ENCODE measurements around the gene FSTL1. TPM values are rescaled to one million over a fixed set of nuclear protein-coding genes. Genes with fewer than 3 reads are reported as not detected.
A peak's percentile ranks its signal among the peaks of the same experiment; 100 is the strongest.

FSTL1 gene
- total RNA-seq, 4 donors from 2014 or later, result 409 to 701 (median 677) TPM

DNA sequence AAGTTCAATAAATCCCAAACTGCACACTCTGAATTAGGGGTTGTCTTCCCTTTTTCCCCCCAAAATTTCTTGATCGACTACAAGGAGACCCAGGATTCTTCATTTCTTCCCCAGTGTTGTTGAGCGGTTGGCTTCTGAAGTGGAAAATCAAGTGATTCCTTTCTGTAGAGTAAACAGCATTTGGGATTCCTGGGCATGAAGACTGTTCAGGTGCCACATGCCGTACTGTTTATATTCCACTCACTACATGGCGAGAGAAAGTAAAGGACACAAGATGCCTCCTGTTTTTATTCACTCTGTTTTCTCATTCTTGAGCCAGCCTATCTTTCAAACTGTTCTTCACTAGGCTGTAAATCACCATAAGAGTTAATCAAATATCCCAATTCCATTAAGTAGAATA is 12.6 kb downstream of the FSTL1 start:
- H3K36me3 ChIP-seq, result peaks cover 0 to 40% (median 14%) of the 10 kb centered on the region in 4 donors
- H3K9me3 ChIP-seq, result no peaks in the 10 kb centered on the region
- H3K4me3 ChIP-seq, result peak overlapping the region in 1 of 4 donors; percentile 8
- TF ChIP-seq EP300 (IDR thresholded peaks at IDR 0.05) (no peak), POLR2AphosphoS5 (IDR thresholded peaks at IDR 0.05) (no peak), POLR2A (IDR thresholded peaks at IDR 0.05; ENCODE audit: low read depth) (no peak)
- WGBS, result 59% methylated on average over 4 of the region's 4 CpGs
- peak overlapping the region; percentile 72 to 82 (median 75) for H3K27ac ChIP-seq (replicated peaks in 1 of 4)
- DNase-seq (ENCODE audit: extremely low spot score), result no peak
- H3K4me1 ChIP-seq, result peaks cover 83 to 100% (median 98%) of the 10 kb centered on the region in 4 donors
- H3K27me3 ChIP-seq, result no peaks in the 10 kb centered on the region
- intact Hi-C loops (cut with DNase I), result no loop called here

DNA sequence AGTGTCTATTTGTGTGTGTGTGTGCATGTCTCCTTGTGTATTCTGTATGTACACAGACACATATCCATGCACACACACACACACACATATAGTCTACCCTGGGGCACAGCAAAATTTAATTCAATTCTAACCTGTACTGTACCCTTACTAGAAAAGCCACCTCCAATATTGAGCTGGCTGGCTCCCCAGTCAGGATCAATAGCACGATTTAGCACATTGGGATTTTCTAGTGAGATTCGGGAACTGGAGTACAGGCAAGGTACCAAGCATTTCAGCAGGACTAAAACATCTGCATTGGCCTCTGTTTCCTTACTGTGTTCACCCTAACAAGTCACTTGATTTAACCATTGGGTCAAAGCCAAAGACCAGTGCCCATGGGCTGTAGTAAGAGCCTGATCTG is 13.2 kb downstream of the FSTL1 start:
- DNase-seq (ENCODE audit: extremely low spot score), result no peak
- intact Hi-C loops (cut with DNase I), result no loop called here
- Histone ChIP-seq H3K27ac (replicated peaks in 1 of 4) (peak overlapping the region; percentile 72 to 86 (median 78)), H3K9me3 (no peaks in the 10 kb centered on the region), H3K36me3 (peaks cover 0 to 40% (median 14%) of the 10 kb centered on the region in 4 donors), H3K4me1 (peaks cover 89 to 100% (median 99%) of the 10 kb centered on the region in 4 donors), H3K27me3 (no peaks in the 10 kb centered on the region), H3K4me3 (no peak overlapping the region)
- no peak for TF ChIP-seq POLR2A (IDR thresholded peaks at IDR 0.05; ENCODE audit: low read depth)
- TF ChIP-seq POLR2AphosphoS5 (IDR thresholded peaks at IDR 0.05), result no peak
- TF ChIP-seq, protein P1, sequence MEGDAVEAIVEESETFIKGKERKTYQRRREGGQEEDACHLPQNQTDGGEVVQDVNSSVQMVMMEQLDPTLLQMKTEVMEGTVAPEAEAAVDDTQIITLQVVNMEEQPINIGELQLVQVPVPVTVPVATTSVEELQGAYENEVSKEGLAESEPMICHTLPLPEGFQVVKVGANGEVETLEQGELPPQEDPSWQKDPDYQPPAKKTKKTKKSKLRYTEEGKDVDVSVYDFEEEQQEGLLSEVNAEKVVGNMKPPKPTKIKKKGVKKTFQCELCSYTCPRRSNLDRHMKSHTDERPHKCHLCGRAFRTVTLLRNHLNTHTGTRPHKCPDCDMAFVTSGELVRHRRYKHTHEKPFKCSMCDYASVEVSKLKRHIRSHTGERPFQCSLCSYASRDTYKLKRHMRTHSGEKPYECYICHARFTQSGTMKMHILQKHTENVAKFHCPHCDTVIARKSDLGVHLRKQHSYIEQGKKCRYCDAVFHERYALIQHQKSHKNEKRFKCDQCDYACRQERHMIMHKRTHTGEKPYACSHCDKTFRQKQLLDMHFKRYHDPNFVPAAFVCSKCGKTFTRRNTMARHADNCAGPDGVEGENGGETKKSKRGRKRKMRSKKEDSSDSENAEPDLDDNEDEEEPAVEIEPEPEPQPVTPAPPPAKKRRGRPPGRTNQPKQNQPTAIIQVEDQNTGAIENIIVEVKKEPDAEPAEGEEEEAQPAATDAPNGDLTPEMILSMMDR (IDR thresholded peaks at IDR 0.05), result no peak
- TF ChIP-seq EP300 (IDR thresholded peaks at IDR 0.05), result no peak
- 61% methylated on average over 2 of the region's 2 CpGs for WGBS

DNA sequence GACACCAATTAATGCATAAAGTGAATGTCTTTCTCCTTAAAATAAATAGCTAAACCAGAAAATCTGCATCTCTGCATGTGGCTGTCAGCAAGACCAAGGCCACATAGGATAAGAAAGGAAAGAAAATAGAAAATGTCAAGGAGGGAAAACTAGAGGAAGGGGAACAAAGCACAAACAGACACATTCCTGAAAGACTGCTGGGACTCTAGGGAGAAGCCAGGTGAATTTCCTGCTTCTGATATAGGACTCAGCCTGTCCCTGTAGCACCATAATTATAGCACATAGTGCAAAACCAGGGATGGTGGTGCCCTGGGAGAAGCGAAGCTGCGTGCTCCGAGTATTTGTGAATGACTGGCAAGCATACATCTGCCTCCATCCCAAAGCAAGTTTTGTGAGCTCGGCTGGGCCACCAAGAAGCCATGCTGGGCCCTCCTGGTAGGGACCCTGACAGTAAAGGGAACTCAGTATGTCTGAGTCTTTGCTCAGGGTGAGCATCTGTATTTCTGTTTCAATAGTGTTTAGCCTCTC is 14.2 kb downstream of the FSTL1 start:
- no peaks in the 10 kb centered on the region for H3K9me3 ChIP-seq
- H3K4me3 ChIP-seq, result no peak overlapping the region
- peaks cover 0 to 40% (median 14%) of the 10 kb centered on the region in 4 donors for H3K36me3 ChIP-seq
- peak overlapping the region; percentile 74 to 87 (median 84) for H3K27ac ChIP-seq (replicated peaks in 1 of 4)
- no peak for DNase-seq (ENCODE audit: extremely low spot score)
- WGBS, result 88% methylated on average over 4 of the region's 4 CpGs
- H3K27me3 ChIP-seq, result no peaks in the 10 kb centered on the region
- intact Hi-C loops (cut with DNase I), result no loop called here
- H3K4me1 ChIP-seq, result peaks cover 90 to 100% (median 99%) of the 10 kb centered on the region in 4 donors
- TF ChIP-seq POLR2AphosphoS5 (IDR thresholded peaks at IDR 0.05) (no peak), POLR2A (IDR thresholded peaks at IDR 0.05; ENCODE audit: low read depth) (no peak), EP300 (IDR thresholded peaks at IDR 0.05) (no peak)
- TF ChIP-seq, protein P1 (IDR thresholded peaks at IDR 0.05), result no peak

DNA sequence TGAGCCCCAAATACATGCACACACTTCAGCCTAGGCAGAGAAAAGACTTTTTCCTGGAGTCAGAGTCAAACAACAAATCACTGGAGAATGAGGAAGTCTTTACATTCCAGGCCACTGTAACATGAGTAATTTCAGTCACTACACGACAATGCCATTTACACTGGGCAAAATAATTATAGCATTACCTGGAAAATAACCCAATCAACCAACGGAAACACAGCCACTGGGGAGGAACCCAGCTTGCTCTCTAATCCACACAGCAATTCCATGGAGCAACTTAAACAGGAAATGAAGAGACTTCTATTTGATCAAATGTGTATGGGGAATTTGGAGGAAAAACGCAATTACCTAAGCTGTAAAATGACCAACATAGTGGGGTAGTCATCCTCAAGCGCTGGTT is 15.2 kb downstream of the FSTL1 start:
- no peak for DNase-seq (ENCODE audit: extremely low spot score)
- H3K4me1 ChIP-seq, result peaks cover 85 to 100% (median 99%) of the 10 kb centered on the region in 4 donors
- no peak overlapping the region for H3K4me3 ChIP-seq
- peaks cover 0 to 40% (median 10%) of the 10 kb centered on the region in 4 donors for H3K36me3 ChIP-seq
- 49% methylated on average over 4 of the region's 4 CpGs for WGBS
- no peaks in the 10 kb centered on the region for H3K9me3 ChIP-seq
- intact Hi-C loops (cut with DNase I), result no loop called here
- H3K27ac ChIP-seq (replicated peaks in 1 of 4), result peak overlapping the region; percentile 74 to 87 (median 84)
- no peaks in the 10 kb centered on the region for H3K27me3 ChIP-seq
- TF ChIP-seq POLR2AphosphoS5 (IDR thresholded peaks at IDR 0.05) (peak; percentile 6 to 29), POLR2A (IDR thresholded peaks at IDR 0.05; ENCODE audit: low read depth) (no peak), EP300 (IDR thresholded peaks at IDR 0.05) (no peak)
- TF ChIP-seq, protein P1 (IDR thresholded peaks at IDR 0.05), result no peak

DNA sequence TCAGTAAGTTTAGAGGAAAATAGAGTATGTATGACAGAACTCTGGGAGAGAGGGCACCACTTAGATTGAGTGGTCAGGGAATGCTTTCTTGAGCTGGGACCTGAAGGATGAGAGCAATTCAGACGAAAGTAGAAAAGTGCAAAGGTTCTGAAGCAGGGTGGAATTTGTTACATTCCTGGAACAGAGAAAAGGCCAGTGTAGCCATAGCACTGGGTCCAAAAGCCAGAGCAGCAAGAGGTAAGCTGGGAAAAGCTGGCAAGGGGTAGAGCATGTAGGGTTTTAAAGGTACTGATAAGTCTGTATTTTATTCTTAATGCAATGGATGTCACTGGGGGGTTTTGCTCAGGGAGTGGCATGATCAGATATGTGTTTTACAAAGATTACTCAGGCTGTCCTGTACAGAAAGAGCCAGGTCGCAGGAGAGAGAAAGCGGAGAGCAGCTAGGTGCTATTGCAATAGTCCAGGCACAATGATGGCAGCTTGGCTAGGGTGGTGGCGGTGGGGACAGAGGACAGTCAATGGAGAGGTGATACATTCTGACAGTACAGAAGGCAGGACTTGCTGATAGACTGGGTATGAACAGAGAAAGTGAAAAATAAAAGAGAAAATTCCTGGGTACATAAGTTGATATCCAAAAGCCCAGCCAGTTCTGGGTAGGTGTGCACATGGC is 17.0 kb downstream of the FSTL1 start:
- TF ChIP-seq, protein P1 (IDR thresholded peaks at IDR 0.05), result no peak
- TF ChIP-seq EP300 (IDR thresholded peaks at IDR 0.05), result no peak
- TF ChIP-seq POLR2AphosphoS5 (IDR thresholded peaks at IDR 0.05), result no peak
- TF ChIP-seq POLR2A (IDR thresholded peaks at IDR 0.05; ENCODE audit: low read depth), result no peak
- peak overlapping the region; percentile 74 to 87 (median 84) for H3K27ac ChIP-seq (replicated peaks in 1 of 4)
- WGBS, result 81% methylated on average over 4 of the region's 4 CpGs
- no peak for DNase-seq (ENCODE audit: extremely low spot score)
- H3K9me3 ChIP-seq, result no peaks in the 10 kb centered on the region
- H3K4me3 ChIP-seq, result no peak overlapping the region
- H3K36me3 ChIP-seq, result peaks cover 0 to 44% (median 15%) of the 10 kb centered on the region in 4 donors
- H3K27me3 ChIP-seq, result no peaks in the 10 kb centered on the region
- peaks cover 84 to 100% (median 99%) of the 10 kb centered on the region in 4 donors for H3K4me1 ChIP-seq
- intact Hi-C loops (cut with DNase I), result no loop called here
